PC-3 (cell line): ENCODE measurements around the gene KCNE1.

Experiments used
- EZH2 ChIP-seq: fragments of 300-600 bp; sonication (generic); IDR thresholded peaks from one replicate; pipeline ENCODE4 v1.6.1; 2017; ENCODE audit warnings: antibody characterized with exemption, mild to moderate bottlenecking, low read length; ENCODE audit not compliant: unreplicated experiment
- TF ChIP-seq, protein P1 (sequence below): fragments of 300-600 bp; sonication (generic); conservative IDR thresholded peaks from 2 replicates; pipeline ENCODE4 v1.5.1; 2017; ENCODE audit warnings: antibody characterized with exemption, low read depth, mild to moderate bottlenecking, low read length

- TF ChIP-seq, protein P1, sequence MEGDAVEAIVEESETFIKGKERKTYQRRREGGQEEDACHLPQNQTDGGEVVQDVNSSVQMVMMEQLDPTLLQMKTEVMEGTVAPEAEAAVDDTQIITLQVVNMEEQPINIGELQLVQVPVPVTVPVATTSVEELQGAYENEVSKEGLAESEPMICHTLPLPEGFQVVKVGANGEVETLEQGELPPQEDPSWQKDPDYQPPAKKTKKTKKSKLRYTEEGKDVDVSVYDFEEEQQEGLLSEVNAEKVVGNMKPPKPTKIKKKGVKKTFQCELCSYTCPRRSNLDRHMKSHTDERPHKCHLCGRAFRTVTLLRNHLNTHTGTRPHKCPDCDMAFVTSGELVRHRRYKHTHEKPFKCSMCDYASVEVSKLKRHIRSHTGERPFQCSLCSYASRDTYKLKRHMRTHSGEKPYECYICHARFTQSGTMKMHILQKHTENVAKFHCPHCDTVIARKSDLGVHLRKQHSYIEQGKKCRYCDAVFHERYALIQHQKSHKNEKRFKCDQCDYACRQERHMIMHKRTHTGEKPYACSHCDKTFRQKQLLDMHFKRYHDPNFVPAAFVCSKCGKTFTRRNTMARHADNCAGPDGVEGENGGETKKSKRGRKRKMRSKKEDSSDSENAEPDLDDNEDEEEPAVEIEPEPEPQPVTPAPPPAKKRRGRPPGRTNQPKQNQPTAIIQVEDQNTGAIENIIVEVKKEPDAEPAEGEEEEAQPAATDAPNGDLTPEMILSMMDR: no peak
- no peak for TF ChIP-seq EZH2
Measured at GRCh38 chr21:34546542-34546941, 34.5 kb upstream of the KCNE1 start.
